ENCODE data around the gene RPS25. TPM values are rescaled to one million over a fixed set of nuclear protein-coding genes. Genes with fewer than 3 reads are reported as not detected.

The RPS25 gene
- total RNA-seq, 4 donors from 2014 or later, result 220 to 1,105 (median 540) TPM

DNA sequence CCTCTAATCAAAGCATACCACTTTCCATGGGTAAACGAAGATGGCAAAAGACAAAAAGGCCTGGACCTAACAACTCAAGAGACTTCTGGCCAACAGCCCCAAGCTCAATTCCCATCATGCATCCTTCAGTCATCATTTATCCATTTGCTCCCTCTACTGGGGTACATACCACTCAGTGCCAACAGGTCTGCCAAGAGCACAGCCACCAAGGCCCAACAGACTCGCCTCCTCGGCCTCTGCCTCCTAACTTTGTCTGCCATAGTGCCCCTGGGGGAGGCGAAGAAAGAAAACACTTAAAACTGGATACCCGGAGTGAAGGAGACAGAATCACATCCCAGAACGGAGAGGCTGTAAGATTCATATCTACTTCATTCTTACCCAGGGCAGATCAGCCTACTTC is 37.8 kb upstream of the RPS25 start:
- peak overlapping the region in 3 of 4 donors; percentile 65 to 87 (median 76) for H3K4me3 ChIP-seq
- peaks cover 7 to 22% (median 19%) of the 10 kb centered on the region in 4 donors for H3K4me1 ChIP-seq
- H3K36me3 ChIP-seq, result peaks cover 0 to 34% (median 14%) of the 10 kb centered on the region in 4 donors
- intact Hi-C loops (cut with DNase I; ENCODE audit: low total_unique reads), result no loop called here
- no peaks in the 10 kb centered on the region for H3K9me3 ChIP-seq
- H3K27ac ChIP-seq, result peak overlapping the region; percentile 84 to 97 (median 90)
- in situ Hi-C loops (cut with MboI; ENCODE audit: low pct_ligation_motif_present in 1 of 4, low pct_unique_long_range_greater_than_20kb in 1 of 4, low sequenced_read_pairs in 3 of 4), result no loop called here
- no peaks in the 10 kb centered on the region for H3K27me3 ChIP-seq
- WGBS, 2 donors (ENCODE audit: low coverage in 1 of 2), result 0 to 38% methylated on average over 2 to 6 of the region's 6 CpGs
- DNase-seq, result no peak
- TF ChIP-seq POLR2AphosphoS5 (IDR thresholded peaks at IDR 0.05) (no peak), POLR2A (IDR thresholded peaks at IDR 0.05) (no peak), EP300 (IDR thresholded peaks at IDR 0.05; ENCODE audit: low read depth) (no peak)
- TF ChIP-seq, protein P1, sequence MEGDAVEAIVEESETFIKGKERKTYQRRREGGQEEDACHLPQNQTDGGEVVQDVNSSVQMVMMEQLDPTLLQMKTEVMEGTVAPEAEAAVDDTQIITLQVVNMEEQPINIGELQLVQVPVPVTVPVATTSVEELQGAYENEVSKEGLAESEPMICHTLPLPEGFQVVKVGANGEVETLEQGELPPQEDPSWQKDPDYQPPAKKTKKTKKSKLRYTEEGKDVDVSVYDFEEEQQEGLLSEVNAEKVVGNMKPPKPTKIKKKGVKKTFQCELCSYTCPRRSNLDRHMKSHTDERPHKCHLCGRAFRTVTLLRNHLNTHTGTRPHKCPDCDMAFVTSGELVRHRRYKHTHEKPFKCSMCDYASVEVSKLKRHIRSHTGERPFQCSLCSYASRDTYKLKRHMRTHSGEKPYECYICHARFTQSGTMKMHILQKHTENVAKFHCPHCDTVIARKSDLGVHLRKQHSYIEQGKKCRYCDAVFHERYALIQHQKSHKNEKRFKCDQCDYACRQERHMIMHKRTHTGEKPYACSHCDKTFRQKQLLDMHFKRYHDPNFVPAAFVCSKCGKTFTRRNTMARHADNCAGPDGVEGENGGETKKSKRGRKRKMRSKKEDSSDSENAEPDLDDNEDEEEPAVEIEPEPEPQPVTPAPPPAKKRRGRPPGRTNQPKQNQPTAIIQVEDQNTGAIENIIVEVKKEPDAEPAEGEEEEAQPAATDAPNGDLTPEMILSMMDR (IDR thresholded peaks at IDR 0.05), result no peak

DNA sequence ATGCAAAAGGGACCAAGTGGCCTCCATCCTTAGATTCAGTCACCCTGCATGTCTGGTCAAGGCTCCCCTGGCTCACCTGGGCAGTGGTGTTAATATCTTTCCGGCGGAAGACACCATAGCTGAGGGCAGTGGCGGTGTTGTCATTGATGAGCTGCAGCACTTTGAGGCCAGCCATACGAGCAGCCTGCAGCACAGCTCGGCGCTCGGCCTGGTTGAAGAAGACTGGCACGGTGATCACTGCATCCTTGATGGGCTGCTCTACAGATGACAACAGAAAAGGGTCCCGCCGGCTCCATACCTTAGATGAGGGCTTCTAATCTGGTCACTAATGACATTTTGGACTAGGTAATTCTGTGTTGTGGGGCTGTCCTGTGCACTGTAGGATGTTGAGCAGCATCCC is 36.3 kb upstream of the RPS25 start:
- no peak for TF ChIP-seq POLR2AphosphoS5 (IDR thresholded peaks at IDR 0.05)
- no peak for TF ChIP-seq EP300 (IDR thresholded peaks at IDR 0.05; ENCODE audit: low read depth)
- TF ChIP-seq, protein P1 (IDR thresholded peaks at IDR 0.05), result no peak
- TF ChIP-seq POLR2A (IDR thresholded peaks at IDR 0.05), result no peak
- H3K36me3 ChIP-seq, result peaks cover 0 to 43% (median 14%) of the 10 kb centered on the region in 4 donors
- H3K4me3 ChIP-seq, result no peak overlapping the region
- H3K4me1 ChIP-seq, result peaks cover 7 to 22% (median 19%) of the 10 kb centered on the region in 4 donors
- 95% methylated on average over 10 of the region's 10 CpGs; no CpG with 5 or more reads in 1 of the 2 donors for WGBS, 2 donors (ENCODE audit: low coverage in 1 of 2)
- in situ Hi-C loops (cut with MboI; ENCODE audit: low pct_ligation_motif_present in 1 of 4, low pct_unique_long_range_greater_than_20kb in 1 of 4, low sequenced_read_pairs in 3 of 4) (no loop called here), intact Hi-C loops (cut with DNase I; ENCODE audit: low total_unique reads) (no loop called here)
- DNase-seq, result no peak
- H3K27me3 ChIP-seq, result no peaks in the 10 kb centered on the region
- H3K27ac ChIP-seq, result no peak overlapping the region
- no peaks in the 10 kb centered on the region for H3K9me3 ChIP-seq

DNA sequence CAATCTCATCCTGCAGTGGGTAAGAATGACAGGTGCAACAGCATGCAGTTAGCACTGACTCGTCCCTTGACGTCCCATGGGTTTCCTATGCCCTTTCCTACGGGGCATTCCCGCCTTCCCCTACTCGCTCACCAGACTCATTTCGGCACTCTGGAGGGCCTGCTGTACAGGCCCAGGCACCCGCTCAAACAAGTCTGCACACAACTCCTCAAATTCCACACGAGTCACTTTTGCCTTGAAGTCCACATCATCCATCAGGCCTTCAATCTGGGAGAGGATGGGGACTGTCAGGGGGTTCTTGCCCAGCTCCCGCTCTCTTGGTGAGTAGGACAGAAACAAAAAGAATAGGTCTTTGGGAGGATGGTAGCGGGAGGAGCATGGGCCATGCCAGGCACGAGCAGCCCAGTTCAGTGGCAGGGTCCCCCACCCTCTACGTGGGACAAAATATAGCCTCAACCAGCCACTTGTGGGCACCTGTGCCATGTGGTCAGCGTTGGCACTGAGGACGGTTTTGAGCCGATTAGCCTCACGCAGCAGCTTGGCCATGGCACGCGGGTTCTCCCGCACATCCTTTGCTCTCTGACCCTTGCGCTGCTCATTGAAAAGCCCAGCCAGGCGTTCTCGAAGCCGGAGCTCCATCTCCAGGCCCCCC is 34.1 kb upstream of the RPS25 start:
- Histone ChIP-seq H3K36me3 (peaks cover 0 to 64% (median 23%) of the 10 kb centered on the region in 4 donors), H3K27ac (no peak overlapping the region), H3K27me3 (no peaks in the 10 kb centered on the region), H3K4me1 (peaks cover 0 to 13% (median 11%) of the 10 kb centered on the region in 4 donors), H3K9me3 (no peaks in the 10 kb centered on the region), H3K4me3 (no peak overlapping the region)
- TF ChIP-seq, protein P1 (IDR thresholded peaks at IDR 0.05), result no peak
- no peak for TF ChIP-seq EP300 (IDR thresholded peaks at IDR 0.05; ENCODE audit: low read depth)
- TF ChIP-seq POLR2A (IDR thresholded peaks at IDR 0.05), result no peak
- TF ChIP-seq POLR2AphosphoS5 (IDR thresholded peaks at IDR 0.05), result no peak
- intact Hi-C loops (cut with DNase I; ENCODE audit: low total_unique reads), result no loop called here
- WGBS, 2 donors (ENCODE audit: low coverage in 1 of 2), result 86 to 92% methylated on average over 9 to 23 of the region's 23 CpGs
- in situ Hi-C loops (cut with MboI; ENCODE audit: low pct_ligation_motif_present in 1 of 4, low pct_unique_long_range_greater_than_20kb in 1 of 4, low sequenced_read_pairs in 3 of 4), result no loop called here
- DNase-seq, result no peak

DNA sequence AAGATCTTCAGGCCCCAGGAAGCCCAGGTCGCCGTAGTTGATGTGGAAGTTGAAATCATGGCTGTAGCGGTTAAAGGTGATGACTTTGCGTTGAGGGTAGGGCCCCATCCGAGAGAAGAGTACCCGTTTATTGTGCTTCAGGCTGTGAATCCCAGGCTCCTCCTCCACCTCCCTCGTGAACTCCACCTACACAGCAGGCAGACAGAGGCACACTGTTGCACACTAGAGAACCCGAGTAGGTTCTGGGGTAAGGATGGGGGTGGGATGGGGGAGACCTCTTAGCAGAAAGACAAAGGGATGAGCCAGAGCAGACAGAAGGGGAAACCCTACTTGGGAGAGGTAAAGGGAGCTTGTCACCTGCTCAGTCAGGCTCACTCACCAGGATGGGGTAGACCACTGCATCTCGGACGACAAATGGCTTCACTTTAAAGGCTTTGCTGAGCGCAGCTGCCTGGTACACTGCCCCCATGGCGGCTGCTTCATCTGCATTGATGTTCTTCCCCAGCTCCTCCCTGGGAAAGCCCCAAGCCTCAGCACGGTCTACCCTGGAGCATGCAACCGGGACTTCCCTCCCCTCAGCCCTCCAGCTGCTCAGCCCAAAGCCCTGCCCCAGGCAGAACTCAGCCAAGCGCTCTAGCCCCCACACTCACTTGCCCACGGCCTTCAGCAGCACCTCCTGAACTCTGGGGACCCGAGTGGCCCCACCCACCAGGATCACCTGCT is 33.5 kb upstream of the RPS25 start:
- H3K27ac ChIP-seq, result no peak overlapping the region
- TF ChIP-seq EP300 (IDR thresholded peaks at IDR 0.05; ENCODE audit: low read depth), result no peak
- TF ChIP-seq POLR2A (IDR thresholded peaks at IDR 0.05), result no peak
- no peak for TF ChIP-seq POLR2AphosphoS5 (IDR thresholded peaks at IDR 0.05)
- TF ChIP-seq, protein P1 (IDR thresholded peaks at IDR 0.05), result no peak
- DNase-seq, result no peak
- H3K9me3 ChIP-seq, result no peaks in the 10 kb centered on the region
- H3K4me1 ChIP-seq, result peaks cover 0 to 13% (median 10%) of the 10 kb centered on the region in 4 donors
- in situ Hi-C loops (cut with MboI; ENCODE audit: low pct_ligation_motif_present in 1 of 4, low pct_unique_long_range_greater_than_20kb in 1 of 4, low sequenced_read_pairs in 3 of 4) (no loop called here), intact Hi-C loops (cut with DNase I; ENCODE audit: low total_unique reads) (no loop called here)
- no peak overlapping the region for H3K4me3 ChIP-seq
- WGBS, 2 donors (ENCODE audit: low coverage in 1 of 2), result 87% methylated on average over 7 to 17 of the region's 17 CpGs
- H3K36me3 ChIP-seq, result peaks cover 0 to 71% (median 27%) of the 10 kb centered on the region in 4 donors
- no peaks in the 10 kb centered on the region for H3K27me3 ChIP-seq
